ENCODE measurements around the gene SCN2B.

SCN2B gene

GRCh38 chr11:118152552-118153471 lies 23.6 kb downstream of the SCN2B start, which contains the start of gene SCN4B:
SCN4B (minus strand) TSS chr11:118152823; CDS start chr11:118152673, 150 bp downstream.
- peak; percentile 24 for DNase-seq (ENCODE audit: low spot score)

GRCh38 chr11:118152020-118152551 lies 24.4 kb downstream of the SCN2B start:
- no peak for DNase-seq (ENCODE audit: low spot score)

GRCh38 chr11:118151431-118151830 lies 25.0 kb downstream of the SCN2B start:
- no peak for DNase-seq (ENCODE audit: low spot score)

DNA sequence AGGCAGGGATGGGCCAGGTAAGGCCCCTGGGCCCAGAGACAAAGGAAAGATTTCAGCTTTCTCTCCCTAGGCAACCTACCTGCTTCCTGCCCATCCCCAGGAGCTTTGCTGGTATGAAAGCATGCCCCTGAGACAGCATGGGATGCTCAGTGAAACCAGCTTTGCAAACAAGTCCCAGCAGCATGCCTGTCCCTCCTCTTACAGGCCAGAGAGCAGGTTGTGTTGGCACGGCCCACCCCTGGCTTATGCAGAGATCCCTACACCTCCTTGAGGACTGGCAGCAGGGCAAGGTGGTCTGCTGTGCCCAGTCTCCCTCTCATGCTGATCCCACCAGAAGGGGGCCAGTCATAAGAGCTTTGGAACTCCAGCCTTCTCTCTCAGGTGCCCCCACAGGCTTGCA lies 26.9 kb downstream of the SCN2B start:
- no peak for DNase-seq (ENCODE audit: low spot score)

GRCh38 chr11:118148856-118149255 lies 27.6 kb downstream of the SCN2B start:
- no peak for DNase-seq (ENCODE audit: low spot score)

- no peak for DNase-seq (ENCODE audit: low spot score)
Observed at GRCh38 chr11:118148240-118148639, 28.2 kb downstream of the SCN2B start.

- DNase-seq (ENCODE audit: low spot score): no peak
Observed at GRCh38 chr11:118147502-118147901, 28.9 kb downstream of the SCN2B start.

- no peak for DNase-seq (ENCODE audit: low spot score)
Observed at GRCh38 chr11:118146554-118146953, 29.9 kb downstream of the SCN2B start.

- DNase-seq (ENCODE audit: low spot score): peak; percentile 75
Observed at GRCh38 chr11:118145285-118146227, 30.9 kb downstream of the SCN2B start.

GRCh38 chr11:118144301-118145268 lies 31.9 kb downstream of the SCN2B start:
- DNase-seq (ENCODE audit: low spot score): no peak

GRCh38 chr11:118143661-118144185 lies 32.7 kb downstream of the SCN2B start:
- no peak for DNase-seq (ENCODE audit: low spot score)

DNA sequence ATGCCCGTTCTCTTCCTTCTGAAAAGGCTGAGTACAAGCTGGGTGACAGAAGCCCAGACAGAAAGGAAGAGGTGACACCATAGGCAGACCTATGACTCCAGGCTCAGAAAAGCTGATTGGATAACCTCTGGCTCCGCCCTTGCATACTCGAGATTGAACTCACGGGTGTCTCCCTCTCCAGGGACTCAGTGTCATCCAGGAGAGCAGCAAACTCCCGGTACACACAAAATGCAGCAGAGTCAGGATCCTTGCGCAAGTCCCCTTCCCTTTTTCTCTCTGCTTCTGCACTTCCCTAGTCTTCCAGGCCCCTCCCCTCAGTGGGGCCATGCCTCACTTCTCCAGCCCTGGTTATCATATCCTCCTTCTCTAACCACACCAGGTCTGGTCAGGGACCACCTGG lies 33.6 kb downstream of the SCN2B start:
- no peak for DNase-seq (ENCODE audit: low spot score)

DNA sequence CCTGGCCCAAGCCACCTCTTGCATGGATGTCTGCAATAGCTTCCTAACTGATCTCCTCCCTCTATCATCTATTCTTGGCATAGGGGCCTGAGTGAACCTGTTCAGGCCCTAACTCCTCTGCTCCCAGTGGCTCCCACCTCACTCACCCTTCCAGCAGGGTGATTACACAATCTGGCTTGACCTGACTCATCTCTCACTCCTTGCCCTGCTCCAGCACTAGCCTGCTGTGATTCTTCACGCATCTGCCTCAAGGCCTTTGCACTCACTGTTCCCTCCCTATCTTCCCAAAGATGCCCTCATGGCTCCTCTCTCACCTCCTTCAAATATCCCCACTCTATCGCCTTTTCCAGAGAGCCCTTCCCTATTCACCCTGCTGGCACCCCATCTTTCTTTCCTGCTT lies 34.4 kb downstream of the SCN2B start:
- no peak for DNase-seq (ENCODE audit: low spot score)

- no peak for DNase-seq (ENCODE audit: low spot score)
Observed at GRCh38 chr11:118139578-118139977, 36.9 kb downstream of the SCN2B start.

- no peak for DNase-seq (ENCODE audit: low spot score)
Observed at GRCh38 chr11:118138839-118139420, 37.5 kb downstream of the SCN2B start.

- DNase-seq (ENCODE audit: low spot score): no peak
Observed at GRCh38 chr11:118136801-118137200, 39.6 kb downstream of the SCN2B start.

- DNase-seq (ENCODE audit: low spot score): no peak
Observed at GRCh38 chr11:118136341-118136740, 40.1 kb downstream of the SCN2B start.

GRCh38 chr11:118135796-118136165 lies 40.7 kb downstream of the SCN2B start:
- DNase-seq (ENCODE audit: low spot score): no peak

DNA sequence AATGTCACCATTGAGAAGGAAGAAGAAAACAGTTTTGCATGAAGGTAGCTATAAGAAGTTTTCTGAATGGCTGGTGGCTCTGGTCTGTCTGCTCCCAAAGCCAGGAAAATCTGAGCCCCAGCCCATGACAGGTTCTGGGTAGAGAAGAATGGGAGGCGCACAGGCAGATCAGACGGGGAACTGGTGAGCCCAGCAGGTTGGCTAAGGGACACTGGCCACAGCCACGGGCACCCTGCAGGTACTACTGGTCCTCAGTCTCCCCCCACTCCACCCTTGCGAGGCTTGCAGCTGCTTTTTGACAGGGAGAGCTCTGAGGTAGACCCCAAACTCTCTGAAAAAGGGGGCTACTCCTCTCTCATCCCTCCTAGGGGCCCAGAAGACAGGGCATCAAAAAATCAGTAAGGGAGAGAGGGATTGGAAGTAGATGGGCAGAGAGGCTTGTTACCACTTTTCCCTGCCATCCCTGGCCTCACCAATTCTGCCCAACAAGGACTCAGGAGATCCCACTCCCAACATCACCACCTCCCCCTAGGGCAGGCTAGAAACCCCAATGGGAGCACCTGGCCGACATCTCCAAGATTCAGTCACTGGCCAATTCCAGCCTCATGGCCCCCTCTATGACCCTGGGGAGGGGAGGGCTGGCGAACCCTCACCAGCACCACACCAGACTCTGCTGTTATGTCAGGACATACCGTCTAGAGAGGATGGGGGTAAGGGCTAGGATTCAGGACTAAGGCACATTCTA lies 41.2 kb downstream of the SCN2B start:
- DNase-seq (ENCODE audit: low spot score): no peak

DNA sequence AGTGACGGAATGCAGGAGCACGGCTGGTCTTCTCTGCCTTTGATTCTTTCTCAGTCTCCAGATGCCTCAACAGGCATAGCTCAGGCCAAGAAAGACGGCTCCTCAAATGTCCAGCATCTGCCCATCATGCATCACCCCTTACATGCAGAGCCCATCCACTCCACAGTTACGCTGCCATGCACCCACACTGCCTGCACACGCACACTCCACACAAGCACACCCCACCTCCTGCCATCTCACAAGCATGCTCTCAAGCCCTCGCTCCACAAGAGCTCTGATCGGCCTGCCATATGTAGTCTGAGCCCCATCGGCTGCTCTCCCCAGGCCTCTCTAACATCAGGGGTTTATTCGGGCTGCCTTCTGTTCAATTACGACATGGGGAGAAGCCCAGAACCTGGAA lies 42.6 kb downstream of the SCN2B start:
- no peak for DNase-seq (ENCODE audit: low spot score)

Data from kidney capillary endothelial cell (primary cell).